Uterine smooth muscle cell (primary cell): Measurements from ENCODE around the gene VWA2. TPM values are rescaled to one million over a fixed set of nuclear protein-coding genes. Genes with fewer than 3 reads are reported as not detected.

ENCODE experiments used
- total RNA-seq: library from RNA; depleted of rRNA; stranded (reverse); fragments of >200 nt; gene quantifications from 2 replicates; pipeline ENCODE4 v1.2.3, GENCODE V29; 2014

VWA2 gene, protein sequence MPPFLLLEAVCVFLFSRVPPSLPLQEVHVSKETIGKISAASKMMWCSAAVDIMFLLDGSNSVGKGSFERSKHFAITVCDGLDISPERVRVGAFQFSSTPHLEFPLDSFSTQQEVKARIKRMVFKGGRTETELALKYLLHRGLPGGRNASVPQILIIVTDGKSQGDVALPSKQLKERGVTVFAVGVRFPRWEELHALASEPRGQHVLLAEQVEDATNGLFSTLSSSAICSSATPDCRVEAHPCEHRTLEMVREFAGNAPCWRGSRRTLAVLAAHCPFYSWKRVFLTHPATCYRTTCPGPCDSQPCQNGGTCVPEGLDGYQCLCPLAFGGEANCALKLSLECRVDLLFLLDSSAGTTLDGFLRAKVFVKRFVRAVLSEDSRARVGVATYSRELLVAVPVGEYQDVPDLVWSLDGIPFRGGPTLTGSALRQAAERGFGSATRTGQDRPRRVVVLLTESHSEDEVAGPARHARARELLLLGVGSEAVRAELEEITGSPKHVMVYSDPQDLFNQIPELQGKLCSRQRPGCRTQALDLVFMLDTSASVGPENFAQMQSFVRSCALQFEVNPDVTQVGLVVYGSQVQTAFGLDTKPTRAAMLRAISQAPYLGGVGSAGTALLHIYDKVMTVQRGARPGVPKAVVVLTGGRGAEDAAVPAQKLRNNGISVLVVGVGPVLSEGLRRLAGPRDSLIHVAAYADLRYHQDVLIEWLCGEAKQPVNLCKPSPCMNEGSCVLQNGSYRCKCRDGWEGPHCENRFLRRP
- not detected in 2 replicates for total RNA-seq

DNA sequence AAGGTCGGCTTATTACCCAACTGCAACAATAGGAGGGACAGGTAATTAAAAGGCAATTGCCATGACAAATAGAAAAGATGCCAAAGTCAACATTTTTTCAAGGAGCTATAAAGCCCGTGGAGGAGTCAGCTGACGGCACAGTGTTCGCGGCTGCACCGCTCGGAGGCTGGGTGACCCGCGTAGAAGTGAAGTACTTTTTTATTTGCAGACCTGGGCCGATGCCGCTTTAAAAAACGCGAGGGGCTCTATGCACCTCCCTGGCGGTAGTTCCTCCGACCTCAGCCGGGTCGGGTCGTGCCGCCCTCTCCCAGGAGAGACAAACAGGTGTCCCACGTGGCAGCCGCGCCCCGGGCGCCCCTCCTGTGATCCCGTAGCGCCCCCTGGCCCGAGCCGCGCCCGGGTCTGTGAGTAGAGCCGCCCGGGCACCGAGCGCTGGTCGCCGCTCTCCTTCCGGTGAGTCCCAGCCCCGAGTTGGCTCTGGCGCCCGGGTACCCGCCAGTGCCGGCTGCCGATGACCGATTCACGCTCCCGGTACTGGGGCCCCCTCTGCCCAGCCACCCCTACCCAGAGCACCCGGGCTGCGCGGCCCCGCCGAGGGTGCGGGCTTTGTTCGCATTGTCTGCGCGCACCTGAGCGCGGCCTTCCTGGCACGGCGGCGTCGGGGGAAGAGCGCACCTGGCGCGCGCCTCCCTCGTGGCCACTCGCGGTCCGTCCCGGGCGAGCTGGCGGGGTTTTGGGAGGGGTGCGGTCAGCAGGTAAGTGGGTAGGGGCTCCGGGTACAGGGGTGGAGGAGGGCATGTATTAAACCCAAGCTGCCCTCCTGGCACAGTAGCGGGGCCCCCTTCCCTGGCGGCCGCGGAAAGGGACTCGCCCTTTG, at the start of gene VWA2:
VWA2 (plus strand) TSS at position 138 of the 877 bp plus-strand sequence. CDS start 9,460 bp downstream, outside the sequence.

Other genes starting within 250 kb of the VWA2 start
- not detected in 2 replicates for gene ADRB1, start 195.4 kb upstream of the VWA2 start, total RNA-seq
- gene CCDC186, start 65.1 kb upstream of the VWA2 start, total RNA-seq: 12.2 and 18.5 TPM in 2 replicates
- gene TDRD1, start 59.9 kb upstream of the VWA2 start, total RNA-seq: 0.44 and 0.62 TPM in 2 replicates
- 0.22 and 1.4 TPM in 2 replicates for gene AFAP1L2, start 165.2 kb downstream of the VWA2 start, total RNA-seq